RPMI8226 (cell line): ENCODE measurements around the gene B3GALT4.
A peak's percentile ranks its signal among the peaks of the same experiment; 100 is the strongest.
"Not testable (repeated sequence)": the region's sequence is repeated elsewhere in the genome, so short reads cannot be mapped to it uniquely, and the experiment has no call there.

ENCODE experiments used
- DNase-seq: peaks from one replicate; pipeline ENCODE4 v3.0.0-alpha.2; 2015

Gene B3GALT4

DNA sequence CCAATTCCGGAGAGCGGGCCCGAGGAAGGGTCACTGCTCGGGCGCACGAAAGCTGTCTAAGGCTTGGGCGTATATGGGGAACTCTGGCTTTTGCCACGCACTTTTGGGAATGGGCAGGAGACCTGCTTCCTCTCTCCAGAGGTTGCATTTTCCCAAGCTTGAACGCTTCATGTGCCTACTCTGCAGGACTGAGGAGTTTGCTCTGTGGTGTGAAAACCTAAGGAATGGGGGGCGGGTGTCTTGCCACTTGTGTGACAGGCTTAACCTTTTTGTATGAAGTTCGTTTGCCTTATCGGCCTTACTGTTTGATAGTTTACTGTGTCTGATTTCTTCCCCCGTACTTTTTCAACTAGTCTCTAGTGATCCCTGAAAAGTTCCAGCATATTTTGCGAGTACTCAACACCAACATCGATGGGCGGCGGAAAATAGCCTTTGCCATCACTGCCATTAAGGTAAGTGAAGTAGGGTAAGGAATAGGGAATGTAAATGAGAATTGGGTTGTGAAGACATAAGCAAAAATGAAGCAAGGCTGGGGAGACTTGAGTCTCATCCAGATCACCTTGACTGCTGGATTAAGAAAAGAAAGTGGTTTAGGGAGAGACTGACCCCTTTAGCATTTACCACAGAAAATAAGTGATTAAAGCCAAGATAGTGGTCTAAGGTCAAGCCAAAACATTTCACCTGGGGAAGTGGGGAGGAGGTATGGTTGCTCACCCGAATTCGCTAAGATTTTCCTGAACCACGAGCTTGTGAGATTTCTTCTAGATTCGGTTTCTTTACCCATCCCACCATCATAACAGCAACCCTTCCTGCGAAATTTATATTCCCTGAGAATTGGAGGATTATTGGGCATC lies 4.4 kb upstream of the B3GALT4 start:
- no peak for DNase-seq

DNA sequence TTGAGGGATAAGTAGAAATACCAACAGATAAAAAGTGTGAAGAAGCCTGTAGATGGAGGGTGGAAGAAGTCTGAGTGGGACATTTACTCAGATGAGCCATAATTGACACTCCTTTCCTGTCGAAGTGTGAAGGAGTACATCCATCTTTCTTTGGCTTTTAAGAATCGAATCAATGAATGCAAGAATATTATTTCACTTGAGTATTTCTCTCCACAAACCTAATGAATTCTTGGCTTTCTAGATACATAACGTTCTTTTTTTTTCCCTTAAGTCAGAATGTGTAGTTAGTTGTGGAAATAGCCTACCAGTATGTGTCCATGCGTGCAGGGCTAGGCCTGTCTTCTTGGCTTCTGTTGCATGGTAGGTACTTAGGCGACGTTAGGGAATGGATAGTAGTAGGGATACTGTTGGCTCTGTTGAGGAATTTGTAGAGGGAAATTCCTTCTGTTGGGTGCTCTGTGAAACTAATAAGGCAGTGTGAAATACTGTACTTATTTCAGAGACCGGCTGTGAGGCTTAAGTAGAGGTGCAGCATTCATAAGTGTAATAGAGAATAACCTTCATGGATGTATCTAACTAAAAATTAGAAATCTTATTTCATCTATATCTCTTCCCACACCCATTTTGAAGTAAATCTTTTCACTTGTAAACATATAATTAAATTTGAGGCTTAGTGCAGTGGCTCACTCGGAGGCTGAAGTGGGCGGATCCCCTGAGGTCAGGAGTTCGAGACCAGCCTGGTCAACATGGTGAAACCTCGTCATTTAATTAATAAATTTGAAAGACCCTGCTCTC lies 3.6 kb upstream of the B3GALT4 start:
- no peak for DNase-seq

DNA sequence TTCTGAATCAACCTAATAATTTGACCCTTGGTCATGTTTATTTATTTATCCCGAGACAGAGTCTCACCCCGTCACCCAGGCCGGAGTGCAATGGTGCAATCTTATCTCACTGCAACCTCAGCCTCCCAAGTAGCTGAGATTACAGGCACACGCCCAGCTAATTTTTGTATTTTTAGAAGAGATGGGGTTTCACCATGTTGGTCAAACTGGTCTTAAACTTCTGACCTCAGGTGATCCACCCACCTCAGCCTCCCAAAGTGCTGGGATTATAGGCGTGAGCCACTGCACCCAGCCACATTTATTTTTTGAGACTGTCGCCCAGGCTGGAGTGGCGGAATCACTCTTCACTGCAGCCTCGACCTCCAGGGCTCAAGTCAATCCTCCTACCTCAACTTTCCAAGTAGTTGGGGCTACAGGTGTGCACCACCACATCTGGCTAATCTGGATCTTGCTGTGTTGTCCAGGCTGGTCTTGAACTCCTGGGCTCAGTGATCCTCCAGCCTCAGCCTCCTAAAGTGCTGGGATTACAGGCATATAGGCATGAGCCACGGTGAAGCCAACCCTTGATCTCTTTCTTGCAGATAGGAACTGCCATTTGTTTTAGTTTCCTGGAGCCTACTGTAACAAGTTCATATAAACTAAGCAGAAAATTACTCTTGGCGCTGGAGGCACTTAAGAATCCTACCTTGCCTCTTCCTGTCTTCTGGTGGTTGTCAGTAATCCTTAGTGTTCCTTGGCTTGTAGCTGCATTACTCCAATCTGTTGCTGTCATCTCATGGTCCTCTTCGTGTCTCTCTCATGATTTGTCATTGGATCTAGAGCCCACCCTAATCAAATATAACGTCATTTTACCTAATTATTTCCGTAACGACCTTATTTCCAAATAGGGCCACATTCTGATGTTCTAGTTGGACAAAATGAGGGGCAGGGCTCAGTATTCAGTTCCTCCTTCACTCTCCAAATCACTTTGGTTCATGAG lies 2.7 kb upstream of the B3GALT4 start:
- DNase-seq: no peak

DNA sequence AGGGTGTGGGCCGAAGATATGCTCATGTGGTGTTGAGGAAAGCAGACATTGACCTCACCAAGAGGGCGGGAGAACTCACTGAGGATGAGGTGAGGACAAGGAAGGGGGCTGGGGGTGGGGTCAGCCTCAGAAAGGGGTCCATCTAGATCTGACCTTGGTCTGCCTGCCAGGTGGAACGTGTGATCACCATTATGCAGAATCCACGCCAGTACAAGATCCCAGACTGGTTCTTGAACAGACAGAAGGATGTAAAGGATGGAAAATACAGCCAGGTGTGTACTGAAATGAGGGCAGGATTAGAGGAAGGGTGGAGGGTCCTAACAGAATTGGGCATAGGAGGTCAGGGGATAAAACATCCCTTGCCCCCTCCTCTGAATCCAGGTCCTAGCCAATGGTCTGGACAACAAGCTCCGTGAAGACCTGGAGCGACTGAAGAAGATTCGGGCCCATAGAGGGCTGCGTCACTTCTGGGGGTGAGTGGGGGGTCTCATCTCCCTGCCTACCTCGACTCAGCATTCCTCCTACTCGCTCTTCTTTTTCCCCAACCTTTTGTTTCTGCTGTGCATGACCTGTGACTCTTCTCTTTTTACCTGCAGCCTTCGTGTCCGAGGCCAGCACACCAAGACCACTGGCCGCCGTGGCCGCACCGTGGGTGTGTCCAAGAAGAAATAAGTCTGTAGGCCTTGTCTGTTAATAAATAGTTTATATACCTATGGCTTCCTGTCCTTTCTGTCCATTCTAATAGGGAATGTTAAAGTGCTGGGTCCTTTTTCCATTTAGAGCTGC lies 935 bp upstream of the B3GALT4 start:
- DNase-seq: not testable (repeated sequence)

DNA sequence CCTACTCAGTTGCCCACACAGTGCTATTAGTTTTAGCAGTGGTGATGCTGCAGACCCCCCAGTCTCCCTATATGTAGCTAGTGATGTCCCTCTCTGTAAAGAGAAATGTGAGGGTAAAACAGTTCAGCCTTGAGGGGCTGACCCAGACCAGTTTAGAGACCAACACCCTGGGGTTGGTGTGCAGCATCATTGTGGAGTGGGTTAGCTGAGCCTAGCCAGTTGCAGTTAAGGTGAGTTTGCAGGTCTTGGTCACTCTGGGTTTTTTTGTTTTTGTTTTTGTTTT lies 401 bp upstream of the B3GALT4 start:
- DNase-seq: no peak

DNA sequence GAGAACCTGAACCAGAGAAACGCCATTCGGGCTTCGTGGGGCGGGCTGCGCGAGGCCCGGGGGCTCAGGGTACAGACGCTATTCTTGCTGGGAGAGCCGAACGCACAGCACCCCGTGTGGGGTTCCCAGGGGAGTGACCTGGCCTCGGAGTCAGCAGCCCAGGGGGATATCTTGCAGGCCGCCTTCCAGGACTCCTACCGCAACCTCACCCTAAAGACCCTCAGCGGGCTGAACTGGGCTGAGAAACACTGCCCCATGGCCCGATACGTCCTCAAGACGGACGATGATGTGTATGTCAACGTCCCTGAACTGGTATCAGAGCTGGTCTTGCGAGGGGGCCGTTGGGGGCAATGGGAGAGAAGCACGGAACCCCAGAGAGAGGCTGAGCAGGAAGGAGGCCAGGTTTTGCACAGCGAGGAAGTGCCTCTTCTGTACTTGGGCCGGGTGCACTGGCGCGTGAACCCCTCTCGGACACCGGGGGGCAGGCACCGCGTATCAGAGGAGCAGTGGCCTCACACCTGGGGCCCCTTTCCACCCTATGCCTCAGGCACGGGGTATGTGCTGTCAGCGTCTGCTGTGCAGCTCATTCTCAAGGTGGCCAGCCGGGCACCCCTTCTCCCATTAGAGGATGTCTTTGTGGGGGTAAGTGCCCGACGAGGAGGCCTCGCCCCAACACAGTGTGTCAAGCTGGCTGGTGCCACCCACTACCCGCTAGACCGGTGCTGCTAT lies 904 bp downstream of the B3GALT4 start:
- DNase-seq: peak; percentile 35

DNA sequence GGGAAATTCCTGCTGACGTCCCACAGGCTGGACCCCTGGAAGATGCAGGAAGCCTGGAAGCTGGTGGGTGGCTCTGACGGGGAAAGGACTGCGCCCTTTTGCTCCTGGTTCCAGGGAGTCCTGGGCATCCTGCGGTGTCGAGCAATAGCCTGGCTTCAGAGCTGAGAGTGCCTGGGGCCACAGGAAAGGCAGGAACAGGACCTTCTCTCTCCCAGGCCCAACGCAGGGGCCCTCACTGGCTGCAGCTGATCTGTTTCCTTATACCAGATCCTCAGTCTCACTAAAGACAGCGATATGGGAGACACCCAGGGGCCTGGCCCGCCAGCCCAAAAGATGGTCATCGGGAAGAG lies 1.4 kb downstream of the B3GALT4 start:
- DNase-seq: no peak

DNA sequence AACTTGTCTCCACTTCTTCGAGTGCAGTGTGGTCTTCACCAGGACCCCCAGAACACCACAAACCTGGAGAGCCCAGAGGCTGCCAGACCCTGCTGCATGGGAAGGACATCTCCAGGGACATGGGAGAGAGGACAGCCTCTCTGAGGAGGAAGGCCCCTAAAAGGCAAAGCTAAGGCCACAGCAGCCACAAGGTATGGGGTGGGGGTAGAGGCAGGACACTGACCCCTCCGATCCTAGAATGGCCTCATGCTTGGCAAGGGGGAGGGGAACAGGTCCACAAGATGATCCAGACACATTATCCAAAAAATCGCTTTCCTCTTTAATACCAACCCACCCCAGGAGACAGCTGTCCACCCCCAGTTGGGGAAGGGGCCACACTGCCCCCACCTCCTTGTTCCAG lies 1.9 kb downstream of the B3GALT4 start:
- no peak for DNase-seq

DNA sequence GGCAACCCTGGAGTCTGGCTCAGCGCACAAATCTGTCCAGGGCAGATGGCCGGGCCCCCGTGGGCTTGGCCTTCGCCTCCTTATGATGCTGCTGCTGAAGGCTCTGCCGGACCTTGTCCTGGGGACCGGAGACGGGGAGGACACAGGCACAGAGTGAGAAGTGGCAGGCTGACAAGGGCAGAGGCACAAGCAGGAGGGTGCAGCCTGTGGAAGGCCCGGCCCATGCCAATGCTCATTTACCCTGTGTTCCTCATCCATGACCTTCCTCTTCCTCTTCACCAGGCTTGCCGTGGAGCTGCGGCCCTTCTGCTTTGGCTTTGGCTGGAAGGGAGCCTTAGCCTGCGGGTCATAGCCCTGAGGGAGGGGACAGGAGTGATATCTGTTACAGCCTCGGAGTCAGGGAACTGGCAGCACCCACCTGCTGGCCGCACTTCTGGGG lies 2.4 kb downstream of the B3GALT4 start:
- DNase-seq: no peak

DNA sequence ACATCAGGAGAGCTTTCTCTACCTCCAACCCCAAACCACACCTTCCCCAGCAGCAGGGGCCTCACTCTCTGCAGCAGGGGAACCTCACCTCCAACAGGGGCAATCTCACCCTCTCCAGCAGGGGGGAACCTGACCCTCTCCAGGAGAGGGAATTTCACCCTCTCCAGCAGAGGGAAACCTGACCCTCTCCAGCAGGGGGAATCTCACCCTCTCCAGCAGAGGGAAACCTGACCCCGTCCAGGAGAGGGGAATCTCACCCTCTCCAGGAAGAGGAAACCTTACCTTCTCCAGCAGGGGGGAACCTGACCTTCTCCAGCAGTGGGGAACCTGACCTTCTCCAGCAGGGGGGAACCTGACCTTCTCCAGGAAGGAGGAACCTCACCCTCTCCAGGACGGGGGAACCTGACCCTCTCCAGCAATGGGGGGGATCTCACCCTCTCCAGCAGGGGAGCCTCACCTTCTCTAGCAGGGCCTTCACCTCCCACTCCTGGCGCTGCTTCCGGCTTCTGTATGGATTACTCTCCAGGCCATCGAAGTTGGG lies 3.1 kb downstream of the B3GALT4 start:
- DNase-seq: peak; percentile 61

DNA sequence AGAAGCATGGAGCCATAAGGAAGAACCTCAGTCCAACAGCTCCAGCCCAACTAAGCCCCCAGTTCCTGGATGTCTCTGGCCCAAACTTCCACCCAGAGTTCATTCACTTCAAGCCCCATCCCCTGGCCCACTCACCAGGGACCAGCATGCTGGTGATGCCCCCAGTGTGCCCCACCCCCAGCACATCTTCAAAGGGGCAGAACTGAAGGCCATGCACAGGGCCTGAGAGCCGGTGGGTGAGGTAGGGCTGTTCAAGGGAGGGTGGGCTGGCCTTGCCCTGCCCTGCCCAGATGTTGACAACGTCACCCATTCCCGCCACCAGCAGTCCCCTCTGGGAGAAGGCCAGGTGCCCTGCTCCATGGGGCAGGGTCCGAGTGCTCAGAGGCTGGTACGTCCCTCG lies 3.6 kb downstream of the B3GALT4 start:
- DNase-seq: no peak

DNA sequence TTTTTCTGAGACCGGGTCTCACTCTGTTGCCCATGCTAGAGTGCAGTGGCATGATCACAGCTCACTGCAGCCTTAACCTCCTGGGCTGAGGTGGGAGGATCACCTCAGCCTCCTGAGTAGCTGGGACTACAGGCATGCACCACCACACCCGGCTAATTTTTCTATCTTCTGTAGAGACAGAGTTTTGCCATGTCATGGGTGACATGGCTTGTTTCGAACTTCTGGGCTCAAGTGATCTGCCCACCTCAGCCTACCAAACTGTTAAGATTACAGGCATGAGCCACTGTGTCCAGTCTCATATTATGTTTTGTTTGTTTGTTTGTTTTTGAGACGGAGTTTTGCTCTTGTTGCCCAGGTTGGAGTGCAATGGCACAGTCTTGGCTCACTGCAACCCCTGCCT lies 8.3 kb downstream of the B3GALT4 start:
- not testable (repeated sequence) for DNase-seq

DNA sequence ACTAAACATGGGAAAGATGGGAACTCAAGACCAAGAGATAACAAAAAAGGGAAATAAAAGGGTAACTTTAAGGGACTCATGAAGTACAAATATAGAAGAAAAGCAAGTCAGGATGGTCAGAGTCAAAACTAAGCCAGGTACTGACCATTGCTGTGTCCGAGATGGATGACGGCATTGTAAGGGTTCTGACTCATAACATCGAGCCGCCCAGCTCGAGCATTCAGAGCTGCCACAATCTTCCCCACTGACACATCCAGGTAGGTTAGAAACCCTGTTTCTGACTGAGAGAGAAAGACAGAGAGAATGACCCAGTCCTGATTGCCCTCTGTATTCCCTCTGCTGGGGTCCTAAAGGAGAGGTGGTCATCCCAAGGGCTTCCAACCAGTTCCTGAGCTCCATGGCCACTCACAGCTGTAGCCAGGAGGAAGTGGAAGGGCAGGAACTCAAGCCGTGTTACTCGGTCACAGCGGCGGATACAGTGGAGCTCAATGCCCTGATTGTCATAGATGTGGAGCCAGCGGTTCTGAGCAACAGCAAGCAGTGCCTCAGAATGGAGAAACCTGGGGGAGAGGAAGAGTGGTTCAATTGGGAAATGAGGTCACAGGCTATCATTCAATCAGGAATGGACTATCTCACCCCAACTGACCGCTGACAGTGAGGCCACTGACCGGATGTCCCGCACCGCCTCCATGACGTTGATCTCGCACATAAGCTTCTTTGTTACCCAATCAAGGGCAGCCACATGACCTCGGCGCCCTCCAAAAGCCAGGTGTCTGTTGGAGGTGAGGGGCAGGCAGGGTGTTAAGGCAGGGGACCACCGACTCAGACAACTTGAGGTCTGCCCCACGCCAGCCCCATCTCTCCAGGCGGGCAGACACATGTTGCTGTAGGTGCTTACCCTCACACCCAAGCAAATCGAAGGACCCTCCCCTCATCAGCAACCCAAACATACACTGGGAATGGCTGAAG lies 10.3 kb downstream of the B3GALT4 start:
- no peak for DNase-seq

DNA sequence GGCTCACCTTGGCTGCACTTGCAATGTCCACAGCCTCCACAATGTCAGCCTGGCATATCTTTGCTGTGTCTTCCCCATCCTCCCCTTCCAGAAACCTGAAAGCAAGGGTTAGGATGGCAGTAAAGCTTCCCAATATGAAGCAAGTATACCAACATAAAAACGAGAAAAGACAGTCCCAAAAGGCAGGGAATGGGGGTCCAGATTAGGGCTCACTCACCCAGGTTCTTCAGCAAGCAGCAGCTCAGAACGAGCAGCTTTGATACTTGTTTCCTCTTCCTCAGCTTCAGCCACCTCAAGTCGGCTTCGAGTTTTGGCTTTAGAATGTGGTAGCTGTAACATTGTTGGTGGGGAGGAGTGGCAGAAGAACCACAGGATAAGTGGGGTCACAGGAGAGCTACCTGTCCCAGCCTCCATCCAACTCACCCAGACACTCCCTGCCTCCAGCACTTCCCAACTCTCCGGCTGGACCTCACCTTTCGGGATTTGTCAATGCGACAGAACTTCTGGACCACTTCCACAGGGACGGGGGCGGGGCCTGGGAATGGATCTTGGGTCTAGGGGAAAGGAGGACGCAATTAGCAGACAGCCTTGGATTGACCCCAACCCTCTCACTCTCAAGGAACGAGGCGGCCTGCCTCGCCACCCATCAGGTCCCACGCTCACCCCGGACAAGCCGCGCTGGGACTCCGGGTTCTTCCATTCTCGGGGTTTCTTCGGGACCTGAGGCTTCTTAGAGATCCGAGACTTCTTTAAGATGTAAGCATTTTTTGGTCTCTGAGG lies 11.4 kb downstream of the B3GALT4 start:
- DNase-seq: no peak

DNA sequence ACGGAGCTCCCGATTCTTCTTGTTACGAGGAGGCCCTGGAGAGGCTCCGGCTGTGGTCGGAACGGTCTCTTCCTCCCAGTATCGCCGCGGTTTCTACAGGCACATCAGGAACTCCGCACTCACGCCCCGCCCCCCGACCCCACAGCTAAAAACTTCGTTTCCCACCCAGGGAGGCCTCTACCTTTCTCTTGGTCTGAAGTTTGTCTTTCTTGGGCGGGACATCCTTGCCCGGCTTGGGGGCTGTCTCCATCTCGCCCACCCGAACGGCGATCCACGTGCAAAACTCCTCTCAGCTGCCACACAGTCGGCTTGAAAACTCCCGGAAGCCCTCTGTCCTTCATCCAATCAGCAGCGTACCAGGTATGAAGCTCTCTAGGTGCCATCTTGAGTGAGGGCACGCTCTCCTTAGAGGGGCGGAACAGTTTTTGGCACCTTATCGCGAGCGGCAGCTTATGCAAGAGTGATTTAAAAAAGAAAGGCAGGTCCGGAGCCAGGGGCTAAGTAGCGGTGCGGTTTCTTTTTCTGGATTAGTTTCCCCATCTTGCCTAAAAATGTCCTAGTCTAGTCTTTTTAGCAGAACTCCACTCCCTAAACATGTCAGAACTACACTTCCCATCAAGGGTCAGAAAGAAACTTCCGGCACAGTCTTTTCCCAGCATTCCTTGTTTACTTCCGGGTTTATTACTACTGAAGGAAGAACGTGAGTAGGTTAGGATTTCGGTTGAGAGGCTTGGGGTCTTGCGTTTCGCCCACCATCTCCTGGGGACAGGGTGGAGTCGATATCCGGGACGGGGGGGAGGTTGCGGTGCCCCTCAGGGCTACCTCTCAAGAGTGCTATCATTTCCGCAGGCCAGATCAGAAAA lies 12.2 kb downstream of the B3GALT4 start, which contains the start of the genes PFDN6 and WDR46:
Gene PFDN6, plus strand, starts transcription at position 681 of the 863 bp plus-strand sequence. CDS start 256 bp downstream, outside the sequence.
Gene WDR46, minus strand, starts transcription at position 319 of the 863 bp plus-strand sequence. Its CDS starts 69 bp downstream, at position 250.
- peak; percentile 87 for DNase-seq

DNA sequence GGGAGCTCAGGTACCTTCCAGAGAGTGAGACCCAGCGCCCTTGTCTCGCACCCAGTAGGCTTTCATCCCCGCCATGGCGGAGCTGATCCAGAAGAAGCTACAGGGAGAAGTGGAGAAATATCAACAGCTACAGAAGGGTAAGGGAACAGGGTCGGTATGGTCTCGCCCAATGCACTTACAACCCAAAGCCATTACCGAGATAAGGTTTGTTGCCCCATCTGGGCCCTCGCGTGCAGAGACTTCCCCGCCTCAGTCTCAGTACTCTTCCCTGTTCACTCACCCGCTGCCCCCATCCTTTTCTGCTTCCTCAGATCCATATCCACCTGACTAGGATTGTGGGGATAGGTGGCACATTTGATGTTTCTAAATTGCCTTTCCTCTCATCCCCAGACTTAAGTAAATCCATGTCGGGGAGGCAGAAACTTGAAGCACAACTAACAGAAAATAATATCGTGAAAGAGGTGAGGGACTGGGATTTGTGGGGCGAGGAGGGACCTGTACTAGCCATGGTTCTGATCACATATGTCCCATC lies 12.9 kb downstream of the B3GALT4 start:
- DNase-seq: no peak

DNA sequence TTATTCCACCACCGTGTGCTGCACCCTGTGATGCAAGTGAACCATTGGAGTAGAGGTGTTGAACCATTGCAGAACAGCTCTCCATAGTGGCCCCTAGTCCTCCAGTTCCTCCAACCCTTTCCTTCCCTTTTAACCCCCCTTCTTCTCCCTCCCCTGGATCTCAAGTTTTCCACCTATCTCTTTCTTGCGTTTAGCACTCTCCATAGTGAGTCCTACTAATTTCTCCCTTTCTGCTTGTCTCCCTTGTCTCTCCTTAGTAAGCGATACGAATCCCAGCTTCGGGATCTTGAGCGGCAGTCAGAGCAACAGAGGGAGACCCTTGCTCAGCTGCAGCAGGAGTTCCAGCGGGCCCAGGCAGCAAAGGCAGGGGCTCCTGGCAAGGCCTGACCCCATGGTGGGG lies 13.5 kb downstream of the B3GALT4 start:
- no peak for DNase-seq
